Lower lobe of right lung (tissue), 2 donors: ENCODE measurements around the gene NTRK2. TPM values are rescaled to one million over a fixed set of nuclear protein-coding genes. Genes with fewer than 3 reads are reported as not detected.

ENCODE experiments used
- ATAC-seq, 2 donors: fragments of 200-7000 bp; cut with Tn5 transposase; one replicate each; pipeline ENCODE4 v1.9.1; 2020 to 2022; ENCODE audit warnings: mild to moderate bottlenecking in 2 of 2, moderate library complexity in 2 of 2
- DNase-seq: peaks from one replicate; pipeline ENCODE4 v3.0.0-alpha.2; 2020
- H3K27ac ChIP-seq: fragments of 200-600 bp; one replicate; pipeline ENCODE4 v1.8.0; 2022
- H3K27me3 ChIP-seq: fragments of 200-600 bp; one replicate; pipeline ENCODE4 v1.8.0; 2022; ENCODE audit warnings: low read depth
- H3K36me3 ChIP-seq: fragments of 200-600 bp; one replicate; pipeline ENCODE4 v1.8.0; 2022; ENCODE audit warnings: mild to moderate bottlenecking
- H3K4me1 ChIP-seq: fragments of 200-600 bp; one replicate; pipeline ENCODE4 v1.8.0; 2022
- H3K4me3 ChIP-seq: fragments of 200-600 bp; one replicate; pipeline ENCODE4 v1.8.0; 2022; ENCODE audit warnings: mild to moderate bottlenecking
- H3K9me3 ChIP-seq: fragments of 200-600 bp; one replicate; pipeline ENCODE4 v1.8.0; 2022
- CTCF ChIP-seq: fragments of 200-600 bp; IDR thresholded peaks from one replicate; pipeline ENCODE4 v1.8.0; 2022; ENCODE audit warnings: antibody characterized with exemption, mild to moderate bottlenecking
- intact Hi-C: fragments of 100-400 bp; cut with DNase I; formaldehyde crosslinking; loops from one replicate; pipeline ENCODE4 v1.11.0; 2022
- total RNA-seq: library from RNA; stranded (reverse); fragmentation: NEBNext Ultra II Directional; extraction: Animal tissue kit (Norgen Biotek cat#: 25700); gene quantifications from one replicate; pipeline ENCODE4 v1.2.1, GENCODE V29; 2021
- donor health status: DM: no; HTN: yes; CAD: no; lungs with severe emphysema.

The NTRK2 gene
- total RNA-seq, 1 donor from 2014 or later = 7.7 TPM

GRCh38 chr9:84869091-84869490, 199.6 kb downstream of the NTRK2 start:
- Histone ChIP-seq H3K4me3 (no peak overlapping the region), H3K27me3 (no peaks in the 10 kb centered on the region), H3K9me3 (no peaks in the 10 kb centered on the region), H3K36me3 (no peaks in the 10 kb centered on the region), H3K27ac (no peak overlapping the region), H3K4me1 (peaks cover 1% of the 10 kb centered on the region)
- no peak for TF ChIP-seq CTCF
- intact Hi-C loops = no loop called here
- no peak for ATAC-seq
- DNase-seq = no peak

GRCh38 chr9:84871983-84872382, 202.5 kb downstream of the NTRK2 start:
- TF ChIP-seq CTCF = no peak
- Histone ChIP-seq H3K36me3 (no peaks in the 10 kb centered on the region), H3K27ac (no peak overlapping the region), H3K4me1 (peaks cover 12% of the 10 kb centered on the region), H3K27me3 (no peaks in the 10 kb centered on the region), H3K9me3 (no peaks in the 10 kb centered on the region), H3K4me3 (no peak overlapping the region)
- intact Hi-C loops = no loop called here
- DNase-seq = no peak
- ATAC-seq = no peak

- no peak overlapping the region for H3K27ac ChIP-seq
- intact Hi-C loops = no loop called here
- TF ChIP-seq CTCF = no peak
- H3K27me3 ChIP-seq = no peaks in the 10 kb centered on the region
- H3K4me1 ChIP-seq = peaks cover 12% of the 10 kb centered on the region
- no peak overlapping the region for H3K4me3 ChIP-seq
- ATAC-seq (no peak), DNase-seq (no peak)
- H3K36me3 ChIP-seq = no peaks in the 10 kb centered on the region
- no peaks in the 10 kb centered on the region for H3K9me3 ChIP-seq
These were observed 204.5 kb downstream of the NTRK2 start for GRCh38 chr9:84874022-84874421.

- H3K9me3 ChIP-seq = no peaks in the 10 kb centered on the region
- DNase-seq (no peak), ATAC-seq (no peak)
- TF ChIP-seq CTCF = no peak
- peaks cover 12% of the 10 kb centered on the region for H3K4me1 ChIP-seq
- no peaks in the 10 kb centered on the region for H3K27me3 ChIP-seq
- H3K36me3 ChIP-seq = no peaks in the 10 kb centered on the region
- H3K4me3 ChIP-seq = no peak overlapping the region
- intact Hi-C loops = no loop called here
- H3K27ac ChIP-seq = no peak overlapping the region
These were observed 205.1 kb downstream of the NTRK2 start for GRCh38 chr9:84874596-84874995.

GRCh38 chr9:84875193-84875592, 205.7 kb downstream of the NTRK2 start:
- TF ChIP-seq CTCF = no peak
- H3K27ac ChIP-seq = no peak overlapping the region
- peaks cover 12% of the 10 kb centered on the region for H3K4me1 ChIP-seq
- H3K36me3 ChIP-seq = no peaks in the 10 kb centered on the region
- intact Hi-C loops = no loop called here
- no peak overlapping the region for H3K4me3 ChIP-seq
- no peak for DNase-seq
- no peaks in the 10 kb centered on the region for H3K9me3 ChIP-seq
- no peaks in the 10 kb centered on the region for H3K27me3 ChIP-seq
- peak in 1 of 2 donors; percentile 66 for ATAC-seq

GRCh38 chr9:84879631-84880030, 210.1 kb downstream of the NTRK2 start:
- peaks cover 6% of the 10 kb centered on the region for H3K4me1 ChIP-seq
- H3K27ac ChIP-seq = no peak overlapping the region
- H3K4me3 ChIP-seq = no peak overlapping the region
- H3K36me3 ChIP-seq = no peaks in the 10 kb centered on the region
- H3K9me3 ChIP-seq = no peaks in the 10 kb centered on the region
- DNase-seq = no peak
- ATAC-seq = no peak
- intact Hi-C loops = no loop called here
- H3K27me3 ChIP-seq = no peaks in the 10 kb centered on the region
- TF ChIP-seq CTCF = no peak
